GM18526 (cell line): ENCODE results near the gene FGR.

Source experiments
- POLR2A ChIP-seq: IDR thresholded peaks from 3 replicates; pipeline ENCODE4 v1.6.1; 2011; ENCODE audit not compliant: insufficient read length; ENCODE audit errors: extremely low read depth

Gene FGR

GRCh38 chr1:27634985-27635367 is at the start of gene FGR:
TSS of gene FGR (minus strand) at chr1:27635185. CDS start at chr1:27623916, 11,269 bp downstream.
- TF ChIP-seq POLR2A: no peak

DNA sequence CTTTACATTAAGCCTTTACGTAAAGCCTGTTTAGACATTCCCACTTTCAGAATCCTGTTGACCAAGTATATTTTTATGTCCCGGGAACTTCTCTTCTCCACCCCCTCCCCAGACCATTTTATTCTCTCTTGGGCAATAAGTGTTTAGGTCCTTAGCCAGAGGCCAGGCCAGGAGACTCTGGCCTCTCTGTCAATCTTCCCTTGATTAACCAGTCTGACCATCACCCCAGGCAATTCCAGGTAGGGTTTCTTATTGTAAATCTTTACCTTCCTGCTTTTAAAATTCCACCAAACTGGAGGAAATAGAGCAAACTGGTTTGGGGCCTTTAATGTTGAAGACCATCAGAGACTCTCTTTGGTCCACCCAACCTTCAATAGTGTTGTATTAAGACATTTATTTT is 49.2 kb upstream of the FGR start:
- TF ChIP-seq POLR2A: no peak

- TF ChIP-seq POLR2A: no peak
Observed at GRCh38 chr1:27682351-27682944, 47.5 kb upstream of the FGR start.

DNA sequence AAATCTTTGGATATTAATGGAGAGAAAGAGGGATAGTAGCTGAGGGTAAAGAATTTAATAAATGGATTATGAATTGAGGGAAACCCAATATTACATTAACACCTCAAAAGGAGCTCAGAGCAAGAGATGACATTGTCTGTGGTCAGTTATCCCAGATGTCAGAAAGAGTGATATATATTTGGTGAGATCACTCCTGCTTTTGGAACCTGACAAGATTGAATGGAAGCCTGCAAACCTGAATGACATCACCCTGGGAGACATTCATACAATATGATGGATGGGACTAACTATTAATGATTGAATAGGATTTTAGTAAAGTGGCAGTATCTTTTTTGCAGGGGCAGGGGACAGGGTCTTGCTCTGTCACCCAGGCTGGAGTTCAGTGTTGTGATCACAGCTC is 43.8 kb upstream of the FGR start:
- no peak for TF ChIP-seq POLR2A

- TF ChIP-seq POLR2A: no peak
Observed at GRCh38 chr1:27676410-27676809, 41.4 kb upstream of the FGR start.

- no peak for TF ChIP-seq POLR2A
Observed at GRCh38 chr1:27672750-27673112, 37.7 kb upstream of the FGR start.

- TF ChIP-seq POLR2A: peak; percentile 97
Observed at GRCh38 chr1:27671964-27672749, 37.2 kb upstream of the FGR start, which contains the start of gene IFI6. TSS of gene IFI6 (minus strand) at chr1:27672192. CDS start at chr1:27669314, 2,878 bp downstream.

GRCh38 chr1:27669876-27670275 is 34.9 kb upstream of the FGR start:
- TF ChIP-seq POLR2A: no peak

GRCh38 chr1:27668808-27669723 is 34.1 kb upstream of the FGR start:
- TF ChIP-seq POLR2A: no peak

GRCh38 chr1:27668121-27668807 is 33.3 kb upstream of the FGR start:
- no peak for TF ChIP-seq POLR2A

- no peak for TF ChIP-seq POLR2A
Observed at GRCh38 chr1:27666791-27667254, 31.8 kb upstream of the FGR start.

DNA sequence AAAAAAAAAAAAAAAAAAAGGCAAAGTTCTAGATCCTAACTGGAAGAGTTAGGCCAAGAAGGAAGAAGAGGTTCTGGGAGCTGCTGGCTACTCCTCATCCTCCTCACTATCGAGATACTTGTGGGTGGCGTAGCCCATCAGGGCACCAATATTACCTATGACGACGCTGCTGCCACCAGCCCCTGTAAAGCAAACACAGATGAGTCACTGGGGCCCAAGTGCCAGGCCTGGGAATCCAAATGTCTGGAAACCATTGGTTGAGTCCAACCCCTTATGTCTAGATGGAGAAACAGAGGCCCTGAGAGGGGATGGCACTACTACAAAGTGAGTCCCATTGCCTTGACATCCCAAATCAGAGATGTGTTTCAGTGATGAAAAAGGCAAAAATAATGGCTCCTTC is 31.3 kb upstream of the FGR start:
- no peak for TF ChIP-seq POLR2A

- no peak for TF ChIP-seq POLR2A
Observed at GRCh38 chr1:27665016-27665651, 30.1 kb upstream of the FGR start.

- TF ChIP-seq POLR2A: no peak
Observed at GRCh38 chr1:27664291-27664690, 29.3 kb upstream of the FGR start.
